GM12801 (cell line): ENCODE data around the gene ADAMTS16.

Experiments
- TF ChIP-seq, protein P1 (sequence below): IDR thresholded peaks from one replicate; pipeline ENCODE4 v1.5.1; 2011; ENCODE audit warnings: control low read depth; ENCODE audit not compliant: insufficient read length; ENCODE audit errors: extremely low read depth

Gene ADAMTS16

GRCh38 chr5:5179079-5179478 is 38.9 kb downstream of the ADAMTS16 start:
- TF ChIP-seq, protein P1, sequence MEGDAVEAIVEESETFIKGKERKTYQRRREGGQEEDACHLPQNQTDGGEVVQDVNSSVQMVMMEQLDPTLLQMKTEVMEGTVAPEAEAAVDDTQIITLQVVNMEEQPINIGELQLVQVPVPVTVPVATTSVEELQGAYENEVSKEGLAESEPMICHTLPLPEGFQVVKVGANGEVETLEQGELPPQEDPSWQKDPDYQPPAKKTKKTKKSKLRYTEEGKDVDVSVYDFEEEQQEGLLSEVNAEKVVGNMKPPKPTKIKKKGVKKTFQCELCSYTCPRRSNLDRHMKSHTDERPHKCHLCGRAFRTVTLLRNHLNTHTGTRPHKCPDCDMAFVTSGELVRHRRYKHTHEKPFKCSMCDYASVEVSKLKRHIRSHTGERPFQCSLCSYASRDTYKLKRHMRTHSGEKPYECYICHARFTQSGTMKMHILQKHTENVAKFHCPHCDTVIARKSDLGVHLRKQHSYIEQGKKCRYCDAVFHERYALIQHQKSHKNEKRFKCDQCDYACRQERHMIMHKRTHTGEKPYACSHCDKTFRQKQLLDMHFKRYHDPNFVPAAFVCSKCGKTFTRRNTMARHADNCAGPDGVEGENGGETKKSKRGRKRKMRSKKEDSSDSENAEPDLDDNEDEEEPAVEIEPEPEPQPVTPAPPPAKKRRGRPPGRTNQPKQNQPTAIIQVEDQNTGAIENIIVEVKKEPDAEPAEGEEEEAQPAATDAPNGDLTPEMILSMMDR: no peak

DNA sequence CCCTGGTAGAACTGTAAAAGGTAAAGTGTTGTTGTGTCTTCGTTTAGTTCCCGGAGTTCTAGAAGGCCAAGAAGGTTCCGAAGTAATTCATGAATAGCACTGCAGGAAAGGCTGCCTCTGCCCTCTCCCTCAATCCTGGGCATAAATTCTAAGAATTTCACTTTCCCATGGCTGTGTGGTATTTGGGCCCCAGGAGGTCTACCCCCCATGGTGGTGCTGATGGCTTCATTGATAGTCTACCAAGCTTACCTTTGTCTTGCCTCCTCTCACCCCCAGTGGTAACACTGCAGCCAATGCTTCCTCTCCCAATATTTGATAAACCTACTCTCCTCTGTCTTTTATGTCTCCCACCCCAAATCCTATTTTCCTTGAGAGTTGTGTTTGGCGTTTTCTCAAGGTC is 39.5 kb downstream of the ADAMTS16 start:
- TF ChIP-seq, protein P1: no peak

DNA sequence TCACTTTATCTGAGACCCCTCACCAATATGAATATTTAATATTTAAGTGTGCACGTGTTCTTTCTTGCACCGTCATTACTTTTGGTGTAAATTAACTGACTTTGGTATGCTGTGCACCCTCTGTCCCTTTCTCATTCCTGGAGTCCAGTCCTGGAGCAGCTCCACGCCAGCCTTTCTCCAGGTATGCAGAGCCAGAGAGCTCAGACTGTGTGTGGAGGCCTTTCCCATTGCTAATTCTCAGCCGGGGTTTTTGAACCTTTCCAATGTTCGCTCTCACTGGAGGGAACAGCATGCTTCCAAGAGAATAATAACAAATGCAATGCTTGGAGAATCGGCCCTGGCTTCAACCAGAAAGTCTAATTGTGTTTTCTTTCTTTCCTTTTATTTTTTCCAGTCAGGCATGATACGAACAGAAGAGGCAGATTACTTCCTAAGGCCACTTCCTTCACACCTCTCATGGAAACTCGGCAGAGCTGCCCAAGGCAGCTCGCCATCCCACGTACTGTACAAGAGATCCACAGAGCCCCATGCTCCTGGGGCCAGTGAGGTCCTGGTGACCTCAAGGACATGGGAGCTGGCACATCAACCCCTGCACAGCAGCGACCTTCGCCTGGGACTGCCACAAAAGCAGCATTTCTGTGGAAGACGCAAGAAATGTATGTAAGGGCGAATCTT is 41.7 kb downstream of the ADAMTS16 start:
- TF ChIP-seq, protein P1: no peak

GRCh38 chr5:5182508-5183188 is 42.5 kb downstream of the ADAMTS16 start:
- TF ChIP-seq, protein P1: no peak

DNA sequence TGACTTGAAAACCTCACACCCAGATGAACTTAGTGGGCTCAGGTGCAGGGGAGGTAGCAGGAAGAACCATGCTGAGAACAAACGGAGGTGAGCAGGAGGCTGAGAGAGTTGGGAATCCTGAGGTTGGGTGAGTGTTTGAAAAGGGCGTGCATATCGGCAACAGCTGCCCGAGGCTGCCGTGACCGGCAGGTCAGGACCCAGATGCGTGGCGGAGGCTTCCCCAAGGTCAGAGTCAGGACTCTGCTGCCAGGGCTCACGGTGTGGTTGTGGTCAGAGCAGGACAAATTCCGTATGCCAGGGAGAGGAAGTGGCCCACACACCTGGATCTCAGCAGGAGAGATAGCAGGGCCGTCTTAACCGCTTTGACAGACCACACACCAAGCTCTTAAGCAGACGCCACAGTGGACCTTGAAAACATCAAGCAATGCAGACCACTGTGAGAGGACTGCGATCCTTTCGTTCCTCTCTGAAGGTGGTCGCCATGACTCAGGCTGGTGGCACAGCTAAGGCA is 43.1 kb downstream of the ADAMTS16 start:
- TF ChIP-seq, protein P1: no peak

DNA sequence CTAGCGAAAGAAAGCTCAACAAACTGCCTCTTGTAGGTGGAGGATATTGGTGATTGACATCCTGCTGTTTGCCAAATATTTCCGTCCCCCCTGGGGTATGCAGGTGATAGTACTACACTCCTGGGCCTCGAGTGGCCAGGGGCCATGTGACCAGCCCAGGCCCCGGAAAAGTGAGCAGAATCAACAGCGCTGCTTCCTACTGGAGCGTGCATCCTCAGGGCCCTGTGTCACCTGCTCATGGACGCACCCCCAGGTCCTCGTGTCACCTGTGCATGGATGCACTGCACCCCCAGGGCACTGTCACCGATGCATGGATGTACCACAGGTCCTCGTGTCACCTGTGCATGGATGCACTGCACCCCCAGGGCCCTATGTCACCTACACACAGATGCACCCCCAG is 43.8 kb downstream of the ADAMTS16 start:
- TF ChIP-seq, protein P1: no peak

GRCh38 chr5:5188376-5189050 is 48.4 kb downstream of the ADAMTS16 start:
- TF ChIP-seq, protein P1: no peak
